NOMO-1 treated with DMSO at 0.1 percent for 48 hours (cell line): ENCODE data around the gene ZNF77.
"Not testable (repeated sequence)": the region's sequence is repeated elsewhere in the genome, so short reads cannot be mapped to it uniquely, and the experiment has no call there.

Experiments
- DNase-seq: peaks from one replicate; lab custom pipeline; 2025; ENCODE audit not compliant: unreplicated experiment; lab: John Stamatoyannopoulos, UW

ZNF77 gene

GRCh38 chr19:2944775-2945574, at the start of gene ZNF77:
Gene ZNF77, minus strand, starts transcription at chr19:2944971. Its CDS starts 131 bp downstream, at chr19:2944840.
- DNase-seq = peak; percentile 97

- DNase-seq = no peak
Observed at GRCh38 chr19:2993579-2993978, 48.8 kb upstream of the ZNF77 start.

- DNase-seq = no peak
Observed at GRCh38 chr19:2992958-2993357, 48.2 kb upstream of the ZNF77 start.

- DNase-seq = not testable (repeated sequence)
Observed at GRCh38 chr19:2992333-2992732, 47.6 kb upstream of the ZNF77 start.

- no peak for DNase-seq
Observed at GRCh38 chr19:2989236-2989946, 44.6 kb upstream of the ZNF77 start.

- DNase-seq = no peak
Observed at GRCh38 chr19:2988568-2988967, 43.8 kb upstream of the ZNF77 start.

GRCh38 chr19:2987797-2988196, 43.0 kb upstream of the ZNF77 start:
- DNase-seq = no peak

- DNase-seq = no peak
Observed at GRCh38 chr19:2986951-2987524, 42.3 kb upstream of the ZNF77 start.

GRCh38 chr19:2984215-2984528, 39.4 kb upstream of the ZNF77 start:
- DNase-seq = no peak

- DNase-seq = peak; percentile 3
Observed at GRCh38 chr19:2983351-2984214, 38.8 kb upstream of the ZNF77 start.

- DNase-seq = no peak
Observed at GRCh38 chr19:2982983-2983350, 38.2 kb upstream of the ZNF77 start.

GRCh38 chr19:2982561-2982960, 37.8 kb upstream of the ZNF77 start:
- no peak for DNase-seq

GRCh38 chr19:2981898-2982297, 37.1 kb upstream of the ZNF77 start:
- no peak for DNase-seq

GRCh38 chr19:2978772-2979171, 34.0 kb upstream of the ZNF77 start:
- no peak for DNase-seq

GRCh38 chr19:2978166-2978767, 33.5 kb upstream of the ZNF77 start:
- no peak for DNase-seq

- DNase-seq = no peak
Observed at GRCh38 chr19:2977746-2978138, 33.0 kb upstream of the ZNF77 start.

GRCh38 chr19:2977001-2977745, 32.4 kb upstream of the ZNF77 start, which contains the start of gene TLE6:
Gene TLE6, plus strand, starts transcription at chr19:2977564. Its CDS starts 670 bp downstream, at chr19:2978234.
- peak; percentile 96 for DNase-seq

- no peak for DNase-seq
Observed at GRCh38 chr19:2976609-2977000, 31.8 kb upstream of the ZNF77 start.

- no peak for DNase-seq
Observed at GRCh38 chr19:2974342-2975041, 29.7 kb upstream of the ZNF77 start.

- no peak for DNase-seq
Observed at GRCh38 chr19:2973229-2973628, 28.5 kb upstream of the ZNF77 start.
